Measurements from ENCODE around the gene FAAH.
A peak's percentile ranks its signal among the peaks of the same experiment; 100 is the strongest.

Gene FAAH

GRCh38 chr1:46440478-46440877 is 46.4 kb downstream of the FAAH start:
- H3K27ac ChIP-seq (ENCODE audit: low read depth, low read length) = no peak overlapping the region
- no peaks in the 10 kb centered on the region for H3K36me3 ChIP-seq (ENCODE audit: control insufficient read depth, insufficient read depth, low read length)
- no peak overlapping the region for H3K4me3 ChIP-seq (ENCODE audit: low read depth, low read length)
- H3K9me3 ChIP-seq (ENCODE audit: control insufficient read depth, insufficient read depth, low read length) = no peaks in the 10 kb centered on the region
- no peaks in the 10 kb centered on the region for H3K4me1 ChIP-seq (ENCODE audit: control insufficient read depth, insufficient read depth, low read length)
- peaks cover 17% of the 10 kb centered on the region for H3K27me3 ChIP-seq (ENCODE audit: control insufficient read depth, insufficient read depth, low read length)
- H3K9ac ChIP-seq (ENCODE audit: low read depth, low read length) = no peak overlapping the region

GRCh38 chr1:46442317-46443161 is 48.4 kb downstream of the FAAH start:
- peaks cover 37% of the 10 kb centered on the region for H3K27me3 ChIP-seq (ENCODE audit: control insufficient read depth, insufficient read depth, low read length)
- H3K4me3 ChIP-seq (ENCODE audit: low read depth, low read length) = peak overlapping the region; percentile 66
- H3K27ac ChIP-seq (ENCODE audit: low read depth, low read length) = peak overlapping the region; percentile 70
- peaks cover 14% of the 10 kb centered on the region for H3K4me1 ChIP-seq (ENCODE audit: control insufficient read depth, insufficient read depth, low read length)
- H3K9me3 ChIP-seq (ENCODE audit: control insufficient read depth, insufficient read depth, low read length) = no peaks in the 10 kb centered on the region
- no peaks in the 10 kb centered on the region for H3K36me3 ChIP-seq (ENCODE audit: control insufficient read depth, insufficient read depth, low read length)
- H3K9ac ChIP-seq (ENCODE audit: low read depth, low read length) = peak overlapping the region; percentile 14; the same call in 1 of the 2 replicates

DNA sequence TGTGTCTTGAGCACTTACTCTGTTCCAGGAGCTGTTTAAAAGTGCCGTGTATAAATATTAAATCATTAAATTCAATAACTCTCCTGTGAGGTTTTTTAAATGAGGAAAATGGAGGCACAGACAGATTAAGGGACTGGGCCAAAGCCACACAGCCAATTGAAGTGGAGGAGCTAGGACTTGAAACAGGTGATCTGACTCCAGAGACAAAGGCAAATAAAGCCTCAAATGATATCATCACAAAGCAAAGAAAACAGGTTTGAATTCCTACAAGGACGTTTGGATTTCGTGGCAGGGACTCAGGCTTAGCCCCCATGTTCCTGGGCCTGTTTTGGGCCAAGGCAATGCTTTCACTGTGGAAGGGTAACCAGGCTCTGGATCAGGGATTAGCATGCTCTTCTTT is 50.3 kb downstream of the FAAH start:
- Histone ChIP-seq H3K27ac (ENCODE audit: low read depth, low read length) (no peak overlapping the region), H3K9ac (ENCODE audit: low read depth, low read length) (no peak overlapping the region), H3K9me3 (ENCODE audit: control insufficient read depth, insufficient read depth, low read length) (no peaks in the 10 kb centered on the region), H3K4me1 (ENCODE audit: control insufficient read depth, insufficient read depth, low read length) (peaks cover 25% of the 10 kb centered on the region), H3K36me3 (ENCODE audit: control insufficient read depth, insufficient read depth, low read length) (no peaks in the 10 kb centered on the region), H3K4me3 (ENCODE audit: low read depth, low read length) (no peak overlapping the region), H3K27me3 (ENCODE audit: control insufficient read depth, insufficient read depth, low read length) (peaks cover 57% of the 10 kb centered on the region)

DNA sequence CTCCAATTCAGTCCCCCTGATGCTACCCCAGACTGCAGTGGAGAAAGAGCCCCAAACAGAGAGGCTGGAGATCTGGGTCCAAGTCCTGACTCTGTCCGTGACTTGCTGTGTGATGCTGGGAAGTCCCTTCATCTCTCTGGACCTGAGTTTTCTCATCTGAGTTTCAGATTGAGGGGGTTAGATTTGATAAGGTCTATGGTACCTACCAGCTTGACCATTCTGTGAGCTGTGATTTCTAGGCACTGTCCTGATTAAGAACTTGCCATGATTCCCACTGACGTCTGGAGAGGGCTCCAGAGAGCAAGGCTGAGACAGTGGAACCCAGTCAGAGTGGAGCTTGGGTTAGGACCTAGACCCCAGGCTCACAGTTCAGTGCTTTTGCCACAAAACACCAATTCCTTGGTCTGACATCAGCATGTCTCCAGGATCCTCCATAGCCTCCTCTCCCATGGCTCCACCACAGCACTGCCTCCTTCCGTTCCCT is 51.7 kb downstream of the FAAH start:
- Histone ChIP-seq H3K9me3 (ENCODE audit: control insufficient read depth, insufficient read depth, low read length) (no peaks in the 10 kb centered on the region), H3K4me3 (ENCODE audit: low read depth, low read length) (no peak overlapping the region), H3K4me1 (ENCODE audit: control insufficient read depth, insufficient read depth, low read length) (peaks cover 25% of the 10 kb centered on the region), H3K27me3 (ENCODE audit: control insufficient read depth, insufficient read depth, low read length) (peaks cover 70% of the 10 kb centered on the region), H3K36me3 (ENCODE audit: control insufficient read depth, insufficient read depth, low read length) (no peaks in the 10 kb centered on the region), H3K27ac (ENCODE audit: low read depth, low read length) (no peak overlapping the region), H3K9ac (ENCODE audit: low read depth, low read length) (no peak overlapping the region)

- Histone ChIP-seq H3K9me3 (ENCODE audit: control insufficient read depth, insufficient read depth, low read length) (no peaks in the 10 kb centered on the region), H3K9ac (ENCODE audit: low read depth, low read length) (no peak overlapping the region), H3K36me3 (ENCODE audit: control insufficient read depth, insufficient read depth, low read length) (no peaks in the 10 kb centered on the region), H3K4me1 (ENCODE audit: control insufficient read depth, insufficient read depth, low read length) (peaks cover 25% of the 10 kb centered on the region), H3K27me3 (ENCODE audit: control insufficient read depth, insufficient read depth, low read length) (peaks cover 81% of the 10 kb centered on the region), H3K27ac (ENCODE audit: low read depth, low read length) (no peak overlapping the region), H3K4me3 (ENCODE audit: low read depth, low read length) (no peak overlapping the region; the same call in 1 of the 2 replicates)
These were observed 52.8 kb downstream of the FAAH start for GRCh38 chr1:46446646-46447498.

- Histone ChIP-seq H3K9me3 (ENCODE audit: control insufficient read depth, insufficient read depth, low read length) (no peaks in the 10 kb centered on the region), H3K27ac (ENCODE audit: low read depth, low read length) (no peak overlapping the region), H3K4me1 (ENCODE audit: control insufficient read depth, insufficient read depth, low read length) (peaks cover 25% of the 10 kb centered on the region), H3K9ac (ENCODE audit: low read depth, low read length) (no peak overlapping the region), H3K4me3 (ENCODE audit: low read depth, low read length) (peak overlapping the region; percentile 74), H3K36me3 (ENCODE audit: control insufficient read depth, insufficient read depth, low read length) (no peaks in the 10 kb centered on the region), H3K27me3 (ENCODE audit: control insufficient read depth, insufficient read depth, low read length) (peaks cover 88% of the 10 kb centered on the region)
These were observed 53.5 kb downstream of the FAAH start for GRCh38 chr1:46447499-46448108.

DNA sequence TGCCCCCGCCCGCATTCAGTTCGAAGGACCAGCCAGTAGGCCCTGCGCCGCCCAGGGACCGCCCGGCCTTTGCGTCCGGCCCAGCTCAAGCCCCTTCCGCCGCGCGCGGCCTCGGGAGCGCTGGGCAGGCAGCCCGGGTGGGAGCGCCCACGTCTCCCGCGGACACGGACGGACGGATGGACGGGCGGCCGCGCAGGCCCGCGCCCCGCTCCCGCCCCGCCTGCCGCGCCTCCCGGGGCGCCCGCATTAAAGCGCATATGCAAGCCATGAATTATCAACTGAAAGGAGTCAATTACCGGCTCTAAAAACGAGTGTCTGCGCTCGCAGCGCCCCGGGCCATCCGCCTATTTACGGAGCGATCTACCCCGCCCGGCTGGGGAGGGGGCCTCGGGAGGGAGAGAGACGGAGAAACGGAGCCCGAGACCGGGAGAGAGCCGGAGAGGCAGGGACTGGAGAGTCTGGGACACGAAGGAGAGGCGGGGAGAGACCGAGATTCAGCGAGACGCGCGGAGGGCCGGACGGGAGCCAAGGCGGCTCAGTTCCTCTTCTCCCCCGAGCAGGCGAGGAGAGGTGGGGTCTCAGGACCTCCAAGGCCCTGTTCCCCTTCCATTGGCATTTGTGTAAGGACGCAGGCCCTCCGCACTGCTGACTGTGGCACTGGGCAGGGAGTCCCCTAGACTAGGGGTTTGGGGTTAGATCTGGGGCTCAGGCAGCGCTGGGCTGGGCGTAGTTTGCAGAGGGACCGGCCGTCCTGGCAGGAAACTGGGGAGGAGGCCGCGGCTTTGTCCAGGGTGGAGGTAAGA is 54.2 kb downstream of the FAAH start:
- H3K27me3 ChIP-seq (ENCODE audit: control insufficient read depth, insufficient read depth, low read length) = peaks cover 95% of the 10 kb centered on the region
- H3K36me3 ChIP-seq (ENCODE audit: control insufficient read depth, insufficient read depth, low read length) = no peaks in the 10 kb centered on the region
- no peak overlapping the region for H3K27ac ChIP-seq (ENCODE audit: low read depth, low read length)
- H3K4me1 ChIP-seq (ENCODE audit: control insufficient read depth, insufficient read depth, low read length) = peaks cover 28% of the 10 kb centered on the region
- no peak overlapping the region for H3K9ac ChIP-seq (ENCODE audit: low read depth, low read length)
- H3K9me3 ChIP-seq (ENCODE audit: control insufficient read depth, insufficient read depth, low read length) = no peaks in the 10 kb centered on the region
- H3K4me3 ChIP-seq (ENCODE audit: low read depth, low read length) = peak overlapping the region; percentile 74

DNA sequence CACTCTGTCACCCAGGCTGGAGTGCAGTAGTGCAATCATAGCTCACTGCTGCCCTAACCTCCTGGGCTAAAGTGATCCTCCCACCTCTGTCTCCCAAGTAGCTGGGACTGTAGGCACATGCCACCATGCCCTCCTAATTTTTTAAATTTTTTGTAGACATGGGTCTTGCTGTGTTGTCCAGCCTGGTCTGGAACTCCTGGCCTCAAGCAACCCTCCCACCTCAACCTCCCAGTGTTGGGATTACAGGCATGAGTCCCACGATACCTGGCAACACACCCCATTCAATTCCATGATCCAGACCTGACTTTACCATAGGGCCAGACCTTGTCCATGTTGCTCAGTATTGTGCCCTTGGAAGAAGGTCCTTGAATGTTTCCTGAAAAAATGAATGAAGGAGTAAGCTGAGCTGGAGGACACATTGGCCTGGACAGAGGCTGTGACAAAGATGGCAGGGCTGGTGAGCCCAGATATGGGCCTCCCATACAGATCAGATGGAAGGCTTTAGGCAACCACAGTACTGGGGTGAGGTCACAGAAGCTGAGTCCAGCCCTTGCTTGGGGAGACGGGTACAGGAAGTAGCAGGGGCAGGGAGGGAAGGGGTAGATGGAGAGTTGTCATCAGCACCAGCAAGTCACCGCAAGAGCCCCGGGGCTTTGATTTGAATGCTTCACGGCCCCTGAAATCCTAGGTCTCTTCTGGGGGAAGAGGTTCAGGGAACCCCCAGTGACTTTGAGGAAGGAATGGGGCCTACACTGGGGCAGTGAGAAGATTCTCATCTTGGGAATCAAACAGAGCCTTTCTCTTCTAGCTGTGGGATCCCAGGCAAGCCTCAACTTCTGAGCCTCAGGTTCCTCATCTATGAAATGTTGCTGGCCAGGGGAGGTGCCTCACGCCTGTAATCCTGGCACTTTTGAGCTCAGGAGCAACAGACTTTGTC is 55.4 kb downstream of the FAAH start:
- peaks cover 100% of the 10 kb centered on the region for H3K27me3 ChIP-seq (ENCODE audit: control insufficient read depth, insufficient read depth, low read length)
- H3K4me1 ChIP-seq (ENCODE audit: control insufficient read depth, insufficient read depth, low read length) = peaks cover 29% of the 10 kb centered on the region
- H3K27ac ChIP-seq (ENCODE audit: low read depth, low read length) = no peak overlapping the region
- H3K9ac ChIP-seq (ENCODE audit: low read depth, low read length) = no peak overlapping the region
- no peaks in the 10 kb centered on the region for H3K9me3 ChIP-seq (ENCODE audit: control insufficient read depth, insufficient read depth, low read length)
- no peaks in the 10 kb centered on the region for H3K36me3 ChIP-seq (ENCODE audit: control insufficient read depth, insufficient read depth, low read length)
- no peak overlapping the region for H3K4me3 ChIP-seq (ENCODE audit: low read depth, low read length)

GRCh38 chr1:46450160-46450517 is 56.0 kb downstream of the FAAH start:
- peaks cover 29% of the 10 kb centered on the region for H3K4me1 ChIP-seq (ENCODE audit: control insufficient read depth, insufficient read depth, low read length)
- H3K27me3 ChIP-seq (ENCODE audit: control insufficient read depth, insufficient read depth, low read length) = peaks cover 100% of the 10 kb centered on the region
- no peaks in the 10 kb centered on the region for H3K36me3 ChIP-seq (ENCODE audit: control insufficient read depth, insufficient read depth, low read length)
- H3K27ac ChIP-seq (ENCODE audit: low read depth, low read length) = no peak overlapping the region
- no peak overlapping the region for H3K4me3 ChIP-seq (ENCODE audit: low read depth, low read length)
- no peak overlapping the region for H3K9ac ChIP-seq (ENCODE audit: low read depth, low read length)
- H3K9me3 ChIP-seq (ENCODE audit: control insufficient read depth, insufficient read depth, low read length) = no peaks in the 10 kb centered on the region

Measured in HUES48 (cell line).